TTC549 (cell line): ENCODE results near the gene PTPN22.
"Not testable (repeated sequence)": the region's sequence is repeated elsewhere in the genome, so short reads cannot be mapped to it uniquely, and the experiment has no call there.

Experiments used
- FAIRE-seq: peaks from 2 replicates; lab custom pipeline; 2012; peaks lifted over from hg19 to GRCh38; lab: Jason Lieb, UNC

PTPN22 gene

DNA sequence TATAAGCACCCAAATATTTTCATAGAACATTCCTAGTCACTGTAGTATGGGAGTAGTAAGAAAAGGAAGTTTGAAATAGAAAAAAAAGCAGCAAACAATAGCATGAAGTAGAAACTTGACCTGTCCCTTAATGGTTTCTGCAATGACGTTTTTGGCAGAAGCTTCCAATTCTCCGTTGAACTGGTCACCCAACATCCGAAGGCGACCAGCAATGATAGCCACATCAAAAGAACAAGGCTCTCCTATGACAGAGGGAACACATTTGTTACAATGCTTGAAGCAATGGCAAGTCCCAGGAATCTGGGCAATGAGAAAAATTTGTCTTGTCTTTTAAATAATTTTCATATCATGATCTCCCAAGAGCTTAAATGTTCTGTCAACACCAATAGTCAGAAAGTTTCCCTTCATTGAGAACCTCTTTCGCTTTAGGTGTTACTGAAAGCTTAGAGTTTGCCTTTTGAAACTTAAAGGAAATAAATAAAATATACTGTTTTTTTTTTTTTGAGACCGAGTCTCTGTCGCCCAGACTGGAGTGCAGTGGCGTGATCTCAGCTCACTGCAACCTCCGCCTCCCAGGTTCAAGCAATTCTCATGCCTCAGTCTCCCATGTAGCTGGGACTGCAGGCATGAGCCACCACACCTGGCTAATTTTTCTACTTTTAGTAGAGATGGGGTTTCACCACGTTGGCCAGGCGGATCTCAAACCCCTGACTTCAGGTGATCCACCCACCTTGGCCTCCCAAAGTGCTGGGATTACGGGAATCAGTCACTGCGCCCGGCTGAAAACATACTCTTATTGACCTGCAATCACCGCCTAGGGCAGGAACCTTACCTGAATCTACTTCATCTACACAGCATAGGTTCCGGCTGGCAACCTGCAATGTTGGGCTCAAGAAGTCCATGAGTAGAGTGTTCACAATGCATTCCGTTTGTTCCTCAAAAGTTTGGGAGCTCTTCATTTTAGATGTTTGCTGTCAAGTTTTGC is 15.2 kb upstream of the PTPN22 start:
- FAIRE-seq: no peak

DNA sequence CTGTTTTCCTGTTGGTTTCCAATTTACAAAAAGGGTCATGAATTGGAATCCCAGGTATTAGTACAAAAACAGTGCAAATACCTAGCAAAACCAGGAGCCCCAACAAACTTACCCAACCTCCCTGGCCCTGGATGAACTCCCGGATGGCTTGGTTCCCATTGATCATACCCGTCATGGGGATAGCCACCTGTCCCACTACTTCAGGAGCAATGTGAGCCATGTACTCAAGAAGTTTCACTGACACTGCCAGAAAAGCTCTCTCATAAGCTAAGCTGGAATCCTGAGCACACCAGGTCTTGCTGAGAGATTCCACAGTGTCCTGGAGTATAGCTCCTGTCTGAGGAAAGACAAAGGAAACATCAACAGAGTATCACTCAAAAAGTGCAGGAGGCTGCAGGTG is 10.1 kb upstream of the PTPN22 start:
- FAIRE-seq: no peak

DNA sequence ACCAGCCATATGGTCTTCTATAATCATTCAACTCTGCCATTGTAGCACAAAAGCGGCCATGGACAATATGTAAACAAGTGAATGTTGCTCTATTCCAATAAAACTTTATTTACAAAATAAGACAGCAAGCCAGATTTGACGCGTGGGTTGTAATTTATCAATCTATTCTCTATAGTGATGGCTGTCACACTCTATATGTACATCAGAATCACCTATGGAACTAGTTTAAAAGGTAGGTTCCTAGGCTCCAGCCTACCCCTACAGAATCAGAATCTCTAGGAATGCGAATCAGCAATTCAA is 8.2 kb upstream of the PTPN22 start:
- FAIRE-seq: no peak

DNA sequence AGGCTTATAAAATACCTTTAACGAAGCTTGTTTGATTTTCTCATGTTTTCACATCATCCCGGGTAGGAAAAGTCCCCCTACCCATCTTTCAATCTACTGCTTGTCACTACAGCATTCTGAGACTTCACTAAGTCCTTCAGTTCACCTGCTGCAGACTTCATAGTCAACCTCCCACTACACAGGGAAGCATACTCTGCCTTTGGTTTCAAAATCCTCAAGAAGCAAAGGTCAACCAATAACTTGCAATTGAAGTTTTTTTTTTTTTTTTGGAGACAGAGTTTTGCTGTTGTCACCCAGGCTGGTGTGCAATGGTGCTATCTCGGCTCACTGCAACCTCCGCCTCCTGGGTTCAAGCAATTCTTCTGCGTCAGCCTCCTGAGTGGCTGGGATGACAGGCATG is 4.7 kb upstream of the PTPN22 start:
- no peak for FAIRE-seq

DNA sequence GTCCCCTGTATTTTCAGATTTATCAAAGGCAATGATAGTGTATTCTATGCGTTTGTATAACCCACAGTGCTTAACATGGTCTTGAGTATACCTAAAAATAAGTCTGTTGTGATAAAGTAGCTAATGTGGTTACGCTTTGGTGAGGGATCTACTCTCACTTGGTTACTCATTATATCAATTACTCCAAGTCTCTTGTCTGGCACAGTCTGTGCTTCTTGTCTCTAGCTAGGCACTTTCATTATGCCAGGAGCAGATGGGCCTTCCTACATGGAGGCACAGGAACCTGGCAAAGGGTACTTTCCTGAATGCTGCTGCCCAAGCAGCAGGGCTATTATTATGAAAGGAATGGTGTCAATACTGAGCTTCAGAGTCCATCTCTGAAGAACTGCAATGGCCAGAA is 4.2 kb upstream of the PTPN22 start:
- no peak for FAIRE-seq

DNA sequence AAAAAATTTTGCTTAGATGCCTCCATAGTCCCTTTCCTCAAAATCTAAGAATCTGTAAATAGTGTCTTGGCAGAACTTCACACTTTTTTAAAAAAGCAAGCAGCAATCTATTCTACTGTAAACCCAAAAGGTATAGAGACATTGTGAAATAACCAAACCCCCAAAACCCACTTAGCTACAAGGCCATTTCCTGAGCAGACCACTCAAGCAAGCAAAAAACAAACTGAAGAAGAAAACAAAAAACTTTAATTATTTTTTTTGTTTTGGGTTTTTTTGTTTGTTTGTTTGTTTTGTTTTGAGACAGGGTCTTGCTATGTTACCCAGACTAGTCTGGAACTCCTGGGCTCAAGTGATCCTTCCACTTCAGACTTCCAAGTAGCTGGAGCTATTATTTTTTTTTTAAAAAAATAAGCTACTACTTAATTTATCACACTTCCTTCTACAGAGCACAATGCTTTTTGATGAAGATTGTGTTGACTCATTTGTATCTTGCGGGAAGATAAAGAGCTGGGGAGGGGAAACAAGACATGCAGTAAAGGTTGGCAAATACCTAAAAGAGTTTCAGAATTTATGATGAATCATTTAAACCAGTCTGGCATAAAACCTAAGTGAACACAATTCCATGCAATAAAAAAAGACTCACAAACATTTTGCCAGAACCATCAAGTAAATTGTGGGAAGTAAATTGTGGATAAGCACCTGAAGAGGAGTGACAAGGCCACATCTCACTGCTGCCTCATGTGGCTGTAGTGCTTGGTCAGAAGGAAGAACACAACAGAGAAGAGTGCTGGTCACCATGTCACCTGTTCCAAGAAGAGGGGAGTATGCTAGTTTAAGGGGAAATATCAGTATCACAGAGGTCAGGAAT is 2.7 kb upstream of the PTPN22 start:
- no peak for FAIRE-seq

DNA sequence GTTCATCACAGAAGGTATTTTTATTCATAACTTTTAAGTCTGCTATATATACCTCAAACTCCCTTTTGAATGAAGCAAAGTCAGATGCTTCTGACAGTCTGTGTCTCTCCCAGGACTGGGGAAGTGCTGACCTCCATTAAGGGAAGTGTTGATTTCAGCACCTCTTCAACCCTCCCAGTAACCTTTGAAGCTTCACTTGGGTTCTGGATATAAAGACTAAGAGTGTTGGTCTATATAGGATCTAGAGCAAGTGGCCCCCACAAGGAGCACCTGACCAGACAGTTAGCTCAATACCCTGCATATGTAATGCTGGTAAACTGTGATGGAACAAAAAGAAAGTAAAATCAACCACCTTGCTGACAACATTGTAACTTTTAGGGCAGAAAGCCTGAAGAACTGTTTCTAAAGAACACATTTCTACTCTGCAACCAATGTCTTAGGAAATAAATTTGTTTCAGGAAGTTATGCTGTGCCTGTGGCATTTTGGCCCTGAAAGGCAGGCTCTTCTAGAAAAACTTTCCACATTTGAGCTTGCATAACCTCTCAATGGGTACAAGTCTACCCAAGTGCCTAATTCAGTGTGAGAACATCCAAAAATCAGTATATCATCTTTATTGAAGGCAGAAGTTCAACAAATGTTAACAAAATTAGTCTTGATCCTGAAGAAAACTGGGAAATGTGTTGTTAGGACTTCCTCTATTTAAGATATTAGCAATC is 865 bp upstream of the PTPN22 start:
- FAIRE-seq: no peak

DNA sequence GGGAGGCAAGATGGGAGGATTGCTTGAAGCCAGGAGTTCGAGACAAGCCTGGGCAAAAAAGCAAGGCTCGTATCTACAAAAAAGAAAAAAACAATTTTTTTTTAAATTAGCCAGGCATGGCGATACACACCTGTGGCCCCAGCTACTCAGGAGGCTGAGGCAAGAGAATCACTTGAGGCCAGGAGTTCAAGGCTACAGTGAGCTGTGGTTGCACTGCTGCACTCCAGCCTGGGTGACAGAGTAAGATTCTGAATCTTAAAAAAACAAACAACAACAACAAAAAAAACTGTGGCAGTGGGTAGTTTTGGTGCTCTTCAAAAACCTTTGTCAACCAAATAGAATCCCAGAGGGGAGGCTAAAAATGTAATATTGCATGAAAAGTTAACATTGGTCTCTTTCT is 734 bp downstream of the PTPN22 start:
- FAIRE-seq: no peak

DNA sequence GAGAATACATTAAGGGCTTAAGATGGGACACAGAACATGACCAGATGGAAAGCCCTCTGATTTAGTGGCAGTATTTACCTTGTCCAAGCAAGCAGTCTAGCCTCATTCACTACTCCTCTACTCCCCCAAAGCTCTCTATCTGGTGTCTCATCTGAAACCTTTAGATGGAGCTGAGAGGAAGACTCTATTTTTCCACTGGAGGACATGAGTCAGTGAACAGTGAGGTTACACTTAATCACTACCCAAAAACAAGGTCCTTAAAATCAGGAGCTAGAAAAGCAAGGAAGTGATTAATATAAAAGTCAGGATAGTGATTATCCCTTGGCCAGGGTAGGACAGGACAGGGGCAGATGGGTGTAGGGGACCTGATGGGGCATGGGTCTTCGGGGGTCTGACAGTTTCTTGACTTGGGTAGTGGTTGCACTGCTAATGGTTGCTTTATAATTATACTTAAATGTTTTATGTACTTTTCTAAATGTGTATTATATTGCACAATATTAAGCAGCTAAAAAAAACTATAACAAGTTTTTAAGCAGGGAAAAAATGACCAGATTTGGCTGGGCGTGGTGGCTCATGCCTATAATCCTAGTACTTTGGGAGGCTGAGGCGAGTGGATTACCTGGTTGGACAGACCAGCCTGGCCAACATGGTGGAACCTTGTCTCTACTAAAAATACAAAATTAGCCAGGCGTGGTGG is 3.0 kb downstream of the PTPN22 start:
- no peak for FAIRE-seq

DNA sequence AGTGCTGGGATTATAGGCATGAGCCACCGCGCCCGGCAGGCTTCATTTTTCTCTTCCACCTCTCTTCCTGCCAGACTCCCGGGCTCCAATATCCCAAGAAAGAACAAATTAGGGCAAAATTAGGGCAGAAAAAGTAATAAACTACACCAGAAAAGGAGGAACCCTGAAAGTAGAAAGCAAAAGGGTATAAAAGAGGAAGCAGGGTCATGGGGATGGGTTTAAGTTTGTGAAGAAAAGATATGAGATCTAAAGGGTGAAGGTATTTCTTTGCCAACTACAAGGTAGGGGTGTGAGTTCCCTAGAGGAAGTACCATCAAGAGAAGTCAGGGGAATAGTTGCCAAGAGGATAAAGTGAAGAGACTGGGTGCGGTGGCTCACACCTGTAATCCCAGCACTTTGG is 9.9 kb downstream of the PTPN22 start:
- FAIRE-seq: no peak

DNA sequence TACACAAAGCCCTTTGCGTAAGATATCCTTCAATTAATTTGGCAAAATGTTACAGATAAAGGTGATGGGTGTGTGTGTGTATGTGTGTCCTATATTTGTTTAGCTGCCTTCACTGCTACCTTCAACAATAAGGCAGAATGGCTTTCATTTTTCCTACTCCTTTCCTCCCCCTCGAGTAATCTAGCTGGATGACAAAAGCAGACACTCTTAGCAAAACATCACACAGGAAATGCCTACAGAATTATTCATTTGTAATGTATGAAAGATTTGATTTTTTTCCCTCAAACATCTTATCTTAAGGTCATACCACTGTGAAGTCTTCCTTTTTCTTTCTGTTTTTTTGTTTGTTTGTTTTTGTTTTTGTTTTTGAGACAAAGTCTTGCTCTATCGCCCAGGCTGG is 10.6 kb downstream of the PTPN22 start:
- FAIRE-seq: no peak

DNA sequence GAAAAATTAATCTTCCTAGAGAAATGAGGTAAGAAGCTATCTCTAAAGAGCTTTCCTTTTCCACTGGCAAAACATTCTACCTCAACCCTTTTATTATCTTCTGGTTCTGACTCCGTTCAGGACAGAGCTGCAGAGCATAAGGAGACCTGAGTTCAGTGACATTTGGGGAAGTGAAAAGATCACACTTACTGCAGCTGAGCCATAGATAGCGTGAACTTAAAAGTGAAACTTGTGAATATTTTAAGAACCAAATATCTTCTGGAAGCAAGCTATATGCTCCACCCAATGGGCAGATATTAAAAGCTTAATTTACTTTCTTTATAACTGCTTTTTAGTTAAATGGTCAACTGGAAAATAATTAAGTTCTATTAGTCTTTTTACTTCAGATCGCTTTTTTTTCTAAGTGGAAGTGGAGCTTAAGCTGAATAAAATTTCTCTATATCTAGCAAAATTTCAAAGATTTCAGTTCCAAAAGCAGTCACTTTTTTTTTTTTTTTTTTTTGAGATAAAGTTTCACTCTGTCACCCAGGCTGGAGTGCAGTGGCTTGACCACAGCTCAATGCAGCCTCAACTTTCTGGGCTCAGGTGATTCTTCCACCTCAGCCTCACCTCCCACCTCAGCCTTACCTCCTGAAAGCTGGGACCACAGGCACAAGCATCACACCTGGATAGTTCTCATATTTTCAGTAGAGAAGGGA is 11.9 kb downstream of the PTPN22 start:
- FAIRE-seq: no peak

DNA sequence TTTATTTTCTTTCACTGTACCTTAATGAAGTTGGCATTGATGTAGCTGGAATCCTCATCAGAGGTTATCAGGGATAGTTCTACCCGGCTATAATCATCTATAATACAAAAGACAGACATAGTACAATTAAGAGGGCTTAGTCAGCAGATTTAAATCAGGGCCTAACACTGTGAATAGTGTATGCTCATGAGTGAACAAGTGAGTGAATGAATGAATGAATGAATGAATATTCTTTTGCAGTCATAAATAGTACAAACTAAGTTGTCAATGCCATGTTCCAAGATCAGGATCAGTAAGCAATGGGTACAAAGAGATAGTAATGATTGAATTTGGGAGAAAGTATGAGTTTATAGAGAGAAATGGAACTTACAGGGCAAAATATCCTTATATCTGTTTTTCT is 12.5 kb downstream of the PTPN22 start:
- no peak for FAIRE-seq

DNA sequence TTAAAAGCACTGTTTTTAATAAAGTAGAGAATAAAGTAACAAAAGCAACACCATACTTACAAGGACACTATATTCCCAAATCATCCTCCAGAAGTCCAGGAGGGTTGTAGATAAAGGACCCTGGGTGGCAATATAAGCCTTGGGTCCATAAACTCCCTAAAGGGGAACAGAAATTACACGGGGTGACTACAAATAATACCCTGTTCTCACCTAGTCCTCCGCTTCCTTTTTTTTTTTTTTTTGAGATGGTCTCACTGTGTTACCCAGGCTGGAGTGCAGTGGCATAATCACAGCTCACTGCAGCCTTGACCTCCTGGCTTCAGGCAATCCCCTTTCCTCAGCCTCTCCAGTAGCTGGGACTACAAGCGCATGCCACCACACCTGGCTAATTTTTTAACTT is 13.1 kb downstream of the PTPN22 start:
- no peak for FAIRE-seq

DNA sequence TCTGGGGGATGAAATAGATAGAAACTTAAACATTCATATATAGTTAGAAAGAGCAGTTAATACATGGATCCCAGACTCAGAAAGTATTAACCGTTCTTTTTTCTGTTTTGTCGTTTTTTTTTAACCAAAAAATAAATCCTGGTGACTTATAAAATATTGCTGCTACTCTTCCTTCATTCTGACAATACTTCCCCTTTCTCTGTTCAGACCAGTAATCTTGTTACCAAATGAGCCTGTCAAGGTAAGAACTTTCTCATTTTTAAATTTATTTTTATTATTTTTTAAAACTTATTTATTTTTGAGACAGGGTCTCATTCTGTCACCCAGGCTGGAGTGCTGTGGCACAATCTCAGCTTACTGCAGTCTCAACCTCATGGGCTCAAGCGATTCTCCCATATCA is 13.7 kb downstream of the PTPN22 start:
- FAIRE-seq: no peak

DNA sequence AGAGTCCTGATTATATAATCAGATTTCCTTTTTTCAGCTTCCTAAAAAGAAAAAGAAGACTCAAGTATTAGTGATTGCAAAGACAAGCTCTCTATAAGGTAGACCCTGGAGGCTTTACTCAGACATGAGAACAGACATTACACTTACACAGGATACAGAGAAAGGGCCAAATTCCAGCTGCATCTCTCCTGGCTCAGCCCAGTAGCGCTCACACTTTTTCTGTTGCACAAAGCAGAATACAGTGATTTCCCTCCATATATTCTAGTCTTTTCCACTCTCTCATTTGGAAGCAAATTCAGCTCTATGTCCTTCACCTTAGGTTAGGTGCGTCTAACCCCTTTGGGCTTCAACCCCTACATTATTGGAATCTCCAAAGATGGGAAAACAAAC is 15.1 kb downstream of the PTPN22 start:
- FAIRE-seq: no peak

DNA sequence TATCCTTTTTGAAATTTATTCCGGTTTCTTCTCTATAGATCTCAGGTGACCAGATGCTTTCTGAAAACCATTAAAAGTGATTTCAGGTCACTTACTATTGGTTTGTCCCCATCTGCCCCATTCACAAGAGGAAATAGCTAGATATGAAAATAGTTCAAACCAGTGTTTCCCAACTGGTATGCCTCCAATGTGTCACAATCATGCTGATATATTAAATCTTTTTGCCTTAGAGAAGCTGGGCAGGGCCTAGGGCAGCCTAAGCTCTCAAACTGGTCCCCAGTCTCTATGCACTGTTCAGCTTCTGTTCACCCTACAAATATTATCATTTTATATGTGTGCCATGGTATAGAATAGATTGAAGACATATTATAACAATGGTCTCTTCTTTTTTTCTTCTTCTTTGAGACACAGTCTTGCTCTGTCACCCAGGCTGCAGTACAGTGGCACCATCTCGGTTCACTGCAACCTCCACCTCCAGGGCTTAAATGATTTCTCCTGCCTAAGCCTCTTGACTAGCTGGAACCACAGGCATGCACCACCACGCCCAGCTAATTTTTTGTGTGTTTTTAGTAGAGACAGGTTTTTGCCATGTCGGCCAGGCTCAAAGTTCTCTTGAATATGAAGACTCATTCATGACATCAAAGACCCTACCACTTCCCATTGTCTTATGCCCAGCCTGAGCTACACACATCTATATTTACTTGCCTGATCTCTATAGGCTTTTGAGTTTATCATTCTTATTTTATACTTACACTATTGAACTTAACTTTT is 15.7 kb downstream of the PTPN22 start:
- no peak for FAIRE-seq

DNA sequence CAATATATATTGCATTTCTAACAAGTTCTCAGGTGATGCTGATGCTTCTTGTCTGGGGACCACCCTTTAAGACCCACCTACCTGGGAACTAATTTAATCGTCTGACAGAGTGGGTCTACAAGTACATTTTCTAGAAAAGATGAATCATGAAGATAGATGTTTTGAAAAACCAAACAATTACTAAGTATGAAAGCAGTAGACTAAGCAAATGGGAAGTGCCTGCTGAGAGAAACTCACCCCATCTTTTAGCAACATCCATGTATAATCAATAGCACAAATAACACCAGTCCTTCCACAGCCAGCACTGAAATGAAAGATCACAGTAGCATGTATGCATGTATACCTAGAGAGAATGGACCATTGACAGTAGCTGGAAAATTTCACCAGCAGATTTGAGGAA is 17.3 kb downstream of the PTPN22 start:
- FAIRE-seq: no peak

DNA sequence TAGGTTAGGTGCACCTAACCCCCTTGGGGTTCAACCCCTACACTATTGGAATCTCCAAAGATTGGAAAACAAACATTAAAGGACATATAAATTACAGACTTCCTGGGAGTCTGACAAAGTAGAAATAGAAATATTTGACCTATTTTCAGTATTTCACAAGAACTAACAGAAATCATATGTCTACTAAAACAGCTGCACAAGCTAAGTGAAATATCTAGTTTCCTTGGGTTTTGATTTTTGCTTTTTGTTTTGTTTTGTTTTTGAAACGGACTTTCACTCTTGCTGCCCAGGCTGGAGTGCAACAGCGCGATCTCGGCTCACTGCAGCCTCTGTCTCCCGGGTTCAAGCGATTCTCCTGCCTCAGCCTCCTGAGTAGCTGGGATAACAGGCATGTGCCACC is 18.8 kb downstream of the PTPN22 start:
- FAIRE-seq: not testable (repeated sequence)

DNA sequence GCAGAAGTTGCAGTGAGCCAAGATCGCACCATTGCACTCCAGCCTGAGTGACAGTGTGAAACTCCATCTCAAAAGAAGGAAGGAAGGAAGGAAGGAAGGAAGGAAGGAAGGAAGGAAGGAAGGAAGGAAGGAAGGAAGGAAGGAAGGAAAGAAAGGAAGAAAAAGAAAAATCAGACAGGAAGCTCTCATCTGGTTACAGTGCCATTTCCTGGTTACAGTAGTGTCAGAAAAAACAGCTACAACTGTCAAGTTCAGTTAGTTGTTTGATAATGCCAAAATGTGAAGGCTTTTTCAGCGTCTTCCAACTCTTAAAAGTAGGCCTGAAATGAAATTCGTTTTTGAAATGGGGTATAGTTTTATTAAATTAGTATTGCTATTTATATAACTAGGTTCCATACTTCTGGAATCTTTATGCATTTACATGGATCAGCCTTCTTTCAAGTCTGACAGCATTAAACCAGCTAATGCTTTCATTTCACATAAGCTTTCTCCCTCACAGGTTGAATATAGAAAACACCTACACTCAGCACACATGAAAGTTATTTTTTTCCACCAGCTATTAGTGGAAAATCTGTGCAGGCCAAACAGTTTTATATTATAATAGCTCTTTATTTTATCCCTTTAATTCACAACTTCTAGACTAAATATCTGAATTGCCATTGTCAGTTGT is 21.2 kb downstream of the PTPN22 start:
- FAIRE-seq: no peak
